KMS-11 (cell line): ENCODE measurements around the gene TXNIP.

Source experiments
- H2AFZ ChIP-seq: fragments of 200-600 bp; sonication (generic); 2 replicates; pipeline ENCODE4 v1.6.1; 2016; ENCODE audit warnings: antibody characterized with exemption, mixed run types, low read depth
- H3K27ac ChIP-seq: fragments of 200-600 bp; sonication (generic); 2 replicates; pipeline ENCODE4 v1.6.1; 2016; ENCODE audit warnings: mild to moderate bottlenecking, mixed run types
- H3K27me3 ChIP-seq: fragments of 200-600 bp; sonication (generic); 2 replicates; pipeline ENCODE4 v1.6.1; 2017; ENCODE audit warnings: mild to moderate bottlenecking, low read depth, mixed run types, moderate library complexity; ENCODE audit not compliant: insufficient read depth
- H3K36me3 ChIP-seq: fragments of 200-600 bp; sonication (generic); 2 replicates; pipeline ENCODE4 v1.6.1; 2017; ENCODE audit warnings: mild to moderate bottlenecking, mixed run types; ENCODE audit not compliant: insufficient read depth
- H3K4me1 ChIP-seq: fragments of 200-600 bp; sonication (generic); 2 replicates; pipeline ENCODE4 v1.6.1; 2016; ENCODE audit warnings: mild to moderate bottlenecking, low read depth, mixed run types; ENCODE audit not compliant: poor library complexity, severe bottlenecking
- H3K4me2 ChIP-seq: fragments of 200-600 bp; sonication (generic); 2 replicates; pipeline ENCODE4 v1.7.0; 2016; ENCODE audit warnings: mild to moderate bottlenecking, mixed run types
- H3K4me3 ChIP-seq: fragments of 200-600 bp; sonication (generic); IDR thresholded peaks from 2 replicates; pipeline ENCODE4 v1.6.1; 2017; ENCODE audit warnings: low read depth, low read length, mixed read lengths; ENCODE audit not compliant: insufficient read depth
- H3K79me2 ChIP-seq: fragments of 200-600 bp; sonication (generic); 2 replicates; pipeline ENCODE4 v1.6.1; 2016; ENCODE audit warnings: low read depth, mixed run types; ENCODE audit not compliant: insufficient read depth
- H3K9ac ChIP-seq: fragments of 200-600 bp; sonication (generic); 2 replicates; pipeline ENCODE4 v1.6.1; 2016; ENCODE audit warnings: mild to moderate bottlenecking, mixed run types
- H4K20me1 ChIP-seq: fragments of 200-600 bp; sonication (generic); 2 replicates; pipeline ENCODE4 v1.6.1; 2016; ENCODE audit warnings: mild to moderate bottlenecking, mixed run types; ENCODE audit not compliant: insufficient read depth
- CTCF ChIP-seq: fragments of 200-600 bp; sonication (generic); conservative IDR thresholded peaks from 2 replicates; pipeline ENCODE4 v1.6.1; 2017; ENCODE audit warnings: low read depth, mild to moderate bottlenecking, antibody characterized with exemption, low read length, moderate library complexity, mixed read lengths

Gene TXNIP

GRCh38 chr1:145991735-145992412, 4.5 kb downstream of the TXNIP start:
- H3K4me2 ChIP-seq: no peak overlapping the region
- no peak overlapping the region for H3K4me3 ChIP-seq
- no peaks in the 10 kb centered on the region for H4K20me1 ChIP-seq
- H3K27ac ChIP-seq: no peak overlapping the region
- H3K79me2 ChIP-seq: no peaks in the 10 kb centered on the region
- peaks cover 14% of the 10 kb centered on the region for H3K4me1 ChIP-seq
- TF ChIP-seq CTCF: no peak
- H2AFZ ChIP-seq: no peak overlapping the region
- H3K27me3 ChIP-seq: no peaks in the 10 kb centered on the region
- H3K9ac ChIP-seq: no peak overlapping the region
- no peaks in the 10 kb centered on the region for H3K36me3 ChIP-seq

GRCh38 chr1:145990249-145990855, 6.0 kb downstream of the TXNIP start:
- no peak overlapping the region for H3K4me2 ChIP-seq
- TF ChIP-seq CTCF: no peak
- no peak overlapping the region for H3K4me3 ChIP-seq
- H3K79me2 ChIP-seq: no peaks in the 10 kb centered on the region
- no peak overlapping the region for H3K9ac ChIP-seq
- H3K27ac ChIP-seq: no peak overlapping the region
- no peaks in the 10 kb centered on the region for H3K36me3 ChIP-seq
- no peak overlapping the region for H2AFZ ChIP-seq
- peaks cover 4% of the 10 kb centered on the region for H3K4me1 ChIP-seq
- H4K20me1 ChIP-seq: no peaks in the 10 kb centered on the region
- no peaks in the 10 kb centered on the region for H3K27me3 ChIP-seq

- no peak overlapping the region for H3K9ac ChIP-seq
- H3K79me2 ChIP-seq: no peaks in the 10 kb centered on the region
- H3K4me1 ChIP-seq: no peaks in the 10 kb centered on the region
- TF ChIP-seq CTCF: no peak
- H2AFZ ChIP-seq: no peak overlapping the region
- H3K27ac ChIP-seq: no peak overlapping the region
- H3K36me3 ChIP-seq: no peaks in the 10 kb centered on the region
- H3K27me3 ChIP-seq: no peaks in the 10 kb centered on the region
- H4K20me1 ChIP-seq: no peaks in the 10 kb centered on the region
- no peak overlapping the region for H3K4me3 ChIP-seq
- no peak overlapping the region for H3K4me2 ChIP-seq
Measured at GRCh38 chr1:145988773-145989172, 7.6 kb downstream of the TXNIP start.

GRCh38 chr1:145987926-145988325, 8.5 kb downstream of the TXNIP start:
- H3K9ac ChIP-seq: no peak overlapping the region
- H4K20me1 ChIP-seq: no peaks in the 10 kb centered on the region
- H3K79me2 ChIP-seq: no peaks in the 10 kb centered on the region
- no peaks in the 10 kb centered on the region for H3K36me3 ChIP-seq
- peaks cover 5% of the 10 kb centered on the region for H3K4me1 ChIP-seq
- TF ChIP-seq CTCF: no peak
- no peaks in the 10 kb centered on the region for H3K27me3 ChIP-seq
- no peak overlapping the region for H2AFZ ChIP-seq
- no peak overlapping the region for H3K4me3 ChIP-seq
- no peak overlapping the region for H3K27ac ChIP-seq
- H3K4me2 ChIP-seq: no peak overlapping the region
